ENCODE data around the gene CXCR4. TPM values are rescaled to one million over a fixed set of nuclear protein-coding genes. Genes with fewer than 3 reads are reported as not detected.

The CXCR4 gene
- total and polyA plus RNA-seq, 10 of the 15 experiments (the other 5 are each of a cell fraction or from before 2014, with no cell fraction given), result 31.1 to 749 (median 52.7) TPM

- no peak overlapping the region for H2AFZ ChIP-seq (ENCODE audit: control insufficient read depth, low read depth, low read length)
- no peaks in the 10 kb centered on the region for H4K20me1 ChIP-seq (ENCODE audit: control insufficient read depth, insufficient read depth)
- no peaks in the 10 kb centered on the region for H3K36me3 ChIP-seq (ENCODE audit: control insufficient read depth in 2 of 2, insufficient read depth in 2 of 2, low read length in 1 of 2)
- ChIA-PET SMC1A (ENCODE audit: uncharacterized antibody, unreplicated experiment) (interaction anchor here (6.0 to 18.7 kb wide), 2 partner anchors 10 to 44 kb away, joined by 113 to 400 read pairs; no protein-coding TSS in a partner anchor), CTCF (no interaction called here), RAD21 (ENCODE audit: unreplicated experiment) (interaction anchor here (1.2 to 1.6 kb wide), 4 partner anchors 8 to 319 kb away, joined by 3 to 6 read pairs (median 4); no protein-coding TSS in a partner anchor), POLR2A (interaction anchor here (1.5 to 4.9 kb wide), 2 partner anchors 7 to 41 kb away, joined by 3 to 39 read pairs; no protein-coding TSS in a partner anchor)
- DNase-seq (ENCODE audit: low read depth, low spot score) (no peak), ATAC-seq (peak; percentile 85), FAIRE-seq (no peak)
- H3K9me3 ChIP-seq (replicated peaks; ENCODE audit: control insufficient read depth, insufficient read depth, low read length), result no peaks in the 10 kb centered on the region; the same call in 2 of the 3 replicates
- no peak overlapping the region for H3K4me2 ChIP-seq (ENCODE audit: control insufficient read depth, insufficient read depth)
- H3K27ac ChIP-seq (ENCODE audit: control insufficient read depth, insufficient read depth), result no peak overlapping the region
- BruUV-seq (replicated peaks), result no TSS peak
- H3K4me3 ChIP-seq, result no peak overlapping the region
- intact Hi-C loops (cut with micrococcal nuclease; ENCODE audit: unreplicated experiment) (no loop called here), in situ Hi-C loops (cut with MboI) (no loop called here)
- H3K79me2 ChIP-seq (ENCODE audit: control insufficient read depth, insufficient read depth, low read length), result no peaks in the 10 kb centered on the region
- WGBS (ENCODE audit: insufficient coverage, insufficient replicate concordance, low lambda C conversion rate, missing lambda C conversion rate), result 46% methylated on average over 3 of the region's 3 CpGs
- H3K4me1 ChIP-seq (ENCODE audit: control insufficient read depth, insufficient read depth, low read length), result peaks cover 6% of the 10 kb centered on the region; the same call in 1 of the 2 replicates
- no peak overlapping the region for H3K9ac ChIP-seq (ENCODE audit: control insufficient read depth, insufficient read depth, low read length)
- H3K27me3 ChIP-seq (replicated peaks in 1 of 2; ENCODE audit: control insufficient read depth in 2 of 2, insufficient read depth in 2 of 2, low read length in 1 of 2), result peaks cover 0 to 3% of the 10 kb centered on the region in 2 experiments; a peak in 1 of 4 replicates
- TF ChIP-seq FOXK2 (IDR thresholded peaks at IDR 0.05) (no peak), E2F4 (IDR thresholded peaks at IDR 0.05; ENCODE audit: low read depth, low read length) (no peak), ZBTB4 (CRISPR knock-in tag; IDR thresholded peaks at IDR 0.05) (no peak), PKNOX1 (IDR thresholded peaks at IDR 0.05) (no peak), MYB (IDR thresholded peaks at IDR 0.05; ENCODE audit: borderline replicate concordance, low read depth, low read length) (no peak), TCF12 (IDR thresholded peaks at IDR 0.05; ENCODE audit: low read depth, low read length) (peak; percentile 32; the same call in 1 of the 2 replicates), ESRRA (IDR thresholded peaks at IDR 0.05; ENCODE audit: low read length) (no peak), ZBTB33 (IDR thresholded peaks at IDR 0.05) (no peak), RELB (IDR thresholded peaks at IDR 0.05; ENCODE audit: low read depth) (0 out of 2 replicates have a peak, but pooled peaks have one; percentile 27), STAT3 (IDR thresholded peaks at IDR 0.05; ENCODE audit: low read depth, low read length) (no peak), EP300 (IDR thresholded peaks at IDR 0.05; ENCODE audit: borderline replicate concordance in 1 of 2, control insufficient read depth in 1 of 2, low read depth in 2 of 2, low read length in 2 of 2) (peak in 1 of 2 experiments; percentile 9; a peak in 1 of 4 replicates)
Measured at GRCh38 chr2:136065907-136066306, 52.0 kb downstream of the CXCR4 start.

Data from GM12878 (cell line).